CD14-positive monocyte (primary cell): ENCODE results near the gene UBE2J1. TPM values are rescaled to one million over a fixed set of nuclear protein-coding genes. Genes with fewer than 3 reads are reported as not detected.
A peak's percentile ranks its signal among the peaks of the same experiment; 100 is the strongest.

Experiments used
- DNase-seq, 3 donors: peaks; one replicate each; pipeline ENCODE4 v3.0.0-alpha.2; 2011 to 2022
- H2AFZ ChIP-seq: 2 replicates; pipeline ENCODE4 v1.6.0; 2012; ENCODE audit warnings: mild to moderate bottlenecking, low read depth, low read length, inconsistent platforms; ENCODE audit not compliant: insufficient read depth, poor library complexity, severe bottlenecking
- H3K27ac ChIP-seq, 2 donors: 1 replicate in 1 of 2; 2 replicates in 1 of 2; pipeline ENCODE4 v1.5.1; 2012 to 2013; ENCODE audit warnings: low read length in 2 of 2, control low read depth in 1 of 2, inconsistent platforms in 1 of 2, low read depth in 1 of 2, mild to moderate bottlenecking in 1 of 2
- H3K27me3 ChIP-seq, 2 donors: one replicate each; pipeline versions ENCODE4 v1.6.0 to v1.6.1; 2011 to 2013; ENCODE audit warnings: low read length in 2 of 2; ENCODE audit not compliant: control insufficient read depth in 2 of 2, insufficient read depth in 2 of 2
- H3K36me3 ChIP-seq, 2 donors: replicated peaks in 1 of 2; 1 replicate in 1 of 2; 2 replicates in 1 of 2; pipeline versions ENCODE4 v1.5.1 to v1.6.1; 2012 to 2013; ENCODE audit warnings: low read length in 2 of 2, control low read depth in 1 of 2, inconsistent platforms in 1 of 2, mild to moderate bottlenecking in 1 of 2; ENCODE audit not compliant: insufficient read depth in 2 of 2, control insufficient read depth in 1 of 2
- H3K4me1 ChIP-seq, 2 donors: 1 replicate in 1 of 2; 2 replicates in 1 of 2; pipeline versions ENCODE4 v1.5.1 to v1.6.1; 2012 to 2013; ENCODE audit warnings: low read length in 2 of 2, control low read depth in 1 of 2, inconsistent platforms in 1 of 2, mild to moderate bottlenecking in 1 of 2, moderate library complexity in 1 of 2; ENCODE audit not compliant: insufficient read depth in 2 of 2, control insufficient read depth in 1 of 2
- H3K4me2 ChIP-seq: replicated peaks from 2 replicates; pipeline ENCODE3; 2012; ENCODE audit warnings: low read length, moderate library complexity, mild to moderate bottlenecking; ENCODE audit not compliant: poor library complexity, severe bottlenecking; ENCODE audit errors: extremely low read depth
- H3K4me3 ChIP-seq, 3 experiments: fragments of 200-600 bp in 1 of 3; sonication (generic) in 1 of 3; replicated peaks in 1 of 3; 1 replicate in 2 of 3; 2 replicates in 1 of 3; pipeline ENCODE4 v1.5.1; 2011 to 2013; ENCODE audit warnings: low read length in 3 of 3, mild to moderate bottlenecking in 3 of 3, control low read depth in 2 of 3, low read depth in 2 of 3, inconsistent platforms in 1 of 3, moderate library complexity in 1 of 3
- H3K79me2 ChIP-seq: 2 replicates; pipeline ENCODE4 v1.6.0; 2012; ENCODE audit warnings: mild to moderate bottlenecking, control low read depth, inconsistent platforms, low read length, moderate library complexity; ENCODE audit not compliant: insufficient read depth
- H3K9ac ChIP-seq: 2 replicates; pipeline ENCODE4 v1.6.0; 2017; ENCODE audit warnings: low read length, mild to moderate bottlenecking; ENCODE audit not compliant: insufficient read depth, poor library complexity, severe bottlenecking
- H3K9me3 ChIP-seq, 2 donors: replicated peaks in 1 of 2; 1 replicate in 1 of 2; 2 replicates in 1 of 2; pipeline versions ENCODE4 v1.5.1 to v1.6.1; 2012 to 2013; ENCODE audit warnings: low read length in 2 of 2, control low read depth in 1 of 2; ENCODE audit not compliant: control insufficient read depth in 1 of 2, insufficient read depth in 1 of 2
- H4K20me1 ChIP-seq: 2 replicates; pipeline ENCODE4 v1.6.0; 2012; ENCODE audit warnings: mild to moderate bottlenecking, low read length, control low read depth, moderate library complexity; ENCODE audit not compliant: insufficient read depth
- H3K27ac Mint-ChIP-seq, 7 donors: one replicate each; pipeline ENCODE4 v1.8.0; 2020; ENCODE audit warnings: mild to moderate bottlenecking in 7 of 7, mixed read lengths in 7 of 7, moderate library complexity in 6 of 7, inconsistent platforms in 2 of 7
- H3K27me3 Mint-ChIP-seq, 3 donors: one replicate each; pipeline ENCODE4 v1.8.0; 2021 to 2022; ENCODE audit warnings: low read depth in 3 of 3, mild to moderate bottlenecking in 3 of 3, mixed read lengths in 3 of 3, moderate library complexity in 3 of 3, inconsistent platforms in 1 of 3
- H3K36me3 Mint-ChIP-seq, 2 donors: one replicate each; pipeline ENCODE4 v1.8.0; 2020; ENCODE audit warnings: mixed read lengths in 2 of 2, inconsistent platforms in 1 of 2, mild to moderate bottlenecking in 1 of 2
- H3K4me1 Mint-ChIP-seq: one replicate; pipeline ENCODE4 v1.8.0; 2020; ENCODE audit warnings: mild to moderate bottlenecking, mixed read lengths
- H3K4me3 Mint-ChIP-seq, 2 donors: one replicate each; pipeline ENCODE4 v1.8.0; 2020; ENCODE audit warnings: mild to moderate bottlenecking in 2 of 2, mixed read lengths in 2 of 2, moderate library complexity in 1 of 2
- H3K9me3 Mint-ChIP-seq, 7 donors: one replicate each; pipeline ENCODE4 v1.8.0; 2020 to 2022; ENCODE audit warnings: mixed read lengths in 7 of 7, mild to moderate bottlenecking in 6 of 7, moderate library complexity in 6 of 7, inconsistent platforms in 2 of 7
- WGBS: methylation state at CpG from one replicate; pipeline ENCODE4 v1.1.5; 2013; ENCODE audit warnings: missing lambda C conversion rate; ENCODE audit not compliant: insufficient coverage; 5-methylcytosine and 5-hydroxymethylcytosine counted together
- intact Hi-C, 2 donors: fragments of 100-400 bp; cut with micrococcal nuclease; formaldehyde crosslinking; loops; one replicate each; pipeline versions ENCODE4 v1.15.0 to v1.15.1; 2023
- polyA plus RNA-seq, 3 donors: library from polyadenylated mRNA; depleted of rRNA in 1 of 3; unstranded in 2 of 3; stranded (reverse) in 1 of 3; fragments of 300-500 nt in 2 of 3; fragments of >200 nt in 1 of 3; fragmentation: Illumina TruSeq in 2 of 3; gene quantifications; 1 replicate in 2 of 3; 2 replicates in 1 of 3; pipeline ENCODE4 v1.2.3, GENCODE V29; 2012 to 2021
- TF ChIP-seq, protein P1 (sequence below): fragments of 200-600 bp; IDR thresholded peaks from one replicate; pipeline ENCODE4 v1.8.0; 2022; ENCODE audit warnings: antibody characterized with exemption, mild to moderate bottlenecking

Gene UBE2J1
- polyA plus RNA-seq, 3 donors: 44.8 to 80.5 (median 66.1) TPM

DNA sequence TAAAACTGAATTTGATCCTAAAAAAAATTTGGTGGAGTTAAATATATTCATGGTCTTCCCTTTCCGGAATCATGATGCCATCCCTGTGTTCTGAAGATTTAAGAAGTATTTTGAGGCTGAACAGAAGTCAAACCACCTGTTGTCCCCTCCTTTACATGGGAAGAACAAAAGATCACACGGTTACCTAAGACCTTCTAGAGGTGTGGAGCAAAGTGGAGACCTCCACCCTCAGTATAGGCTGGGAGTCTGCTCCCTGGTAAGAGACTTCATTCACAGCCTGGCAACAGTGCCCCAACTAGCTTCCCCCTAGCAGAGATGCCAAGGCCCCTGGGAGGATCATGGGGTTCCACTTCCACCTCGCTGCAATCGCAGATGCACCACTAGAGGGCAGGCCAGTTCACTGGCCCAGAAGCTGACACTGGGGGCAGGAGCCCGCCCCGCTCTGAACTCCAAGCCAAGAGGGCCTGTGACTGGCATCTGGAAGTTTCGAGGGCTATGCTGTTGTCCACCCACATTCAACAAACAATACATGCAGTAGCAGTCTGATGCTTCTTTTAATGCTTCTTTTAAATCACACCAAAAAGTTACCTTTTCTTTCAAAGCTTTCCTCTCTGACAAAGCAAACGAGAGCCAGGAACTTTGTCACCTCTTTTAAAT is 19.5 kb upstream of the UBE2J1 start:
- intact Hi-C loops: loop anchor here in 1 of 2 donors (5.0 kb wide), 2 partner anchors 40 to 240 kb away; partner anchors contain the start of gene RRAGD
- Histone ChIP-seq H3K27me3 (no peaks in the 10 kb centered on the region), H3K4me1 (peaks cover 17 to 24% of the 10 kb centered on the region in 2 donors), H3K4me2 (no peak overlapping the region), H2AFZ (peak overlapping the region; percentile 39), H3K36me3 (peaks cover 0 to 5% of the 10 kb centered on the region in 2 donors), H3K79me2 (no peaks in the 10 kb centered on the region), H3K27ac (peak overlapping the region in 1 of 2 donors; percentile 24), H3K4me3 (no peak overlapping the region), H3K9me3 (no peaks in the 10 kb centered on the region), H4K20me1 (no peaks in the 10 kb centered on the region), H3K9ac (no peak overlapping the region)
- H3K4me1 Mint-ChIP-seq: peaks cover 36% of the 10 kb centered on the region
- H3K27me3 Mint-ChIP-seq: no peaks in the 10 kb centered on the region
- no peaks in the 10 kb centered on the region for H3K9me3 Mint-ChIP-seq
- H3K36me3 Mint-ChIP-seq: peaks cover 13 to 17% of the 10 kb centered on the region in 2 donors
- DNase-seq: peak; percentile 76 to 83 (median 81)
- TF ChIP-seq, protein P1, sequence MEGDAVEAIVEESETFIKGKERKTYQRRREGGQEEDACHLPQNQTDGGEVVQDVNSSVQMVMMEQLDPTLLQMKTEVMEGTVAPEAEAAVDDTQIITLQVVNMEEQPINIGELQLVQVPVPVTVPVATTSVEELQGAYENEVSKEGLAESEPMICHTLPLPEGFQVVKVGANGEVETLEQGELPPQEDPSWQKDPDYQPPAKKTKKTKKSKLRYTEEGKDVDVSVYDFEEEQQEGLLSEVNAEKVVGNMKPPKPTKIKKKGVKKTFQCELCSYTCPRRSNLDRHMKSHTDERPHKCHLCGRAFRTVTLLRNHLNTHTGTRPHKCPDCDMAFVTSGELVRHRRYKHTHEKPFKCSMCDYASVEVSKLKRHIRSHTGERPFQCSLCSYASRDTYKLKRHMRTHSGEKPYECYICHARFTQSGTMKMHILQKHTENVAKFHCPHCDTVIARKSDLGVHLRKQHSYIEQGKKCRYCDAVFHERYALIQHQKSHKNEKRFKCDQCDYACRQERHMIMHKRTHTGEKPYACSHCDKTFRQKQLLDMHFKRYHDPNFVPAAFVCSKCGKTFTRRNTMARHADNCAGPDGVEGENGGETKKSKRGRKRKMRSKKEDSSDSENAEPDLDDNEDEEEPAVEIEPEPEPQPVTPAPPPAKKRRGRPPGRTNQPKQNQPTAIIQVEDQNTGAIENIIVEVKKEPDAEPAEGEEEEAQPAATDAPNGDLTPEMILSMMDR: peak; percentile 97
- H3K4me3 Mint-ChIP-seq: peak overlapping the region in 1 of 2 donors; percentile 64
- peak overlapping the region in 1 of 7 donors; percentile 37 for H3K27ac Mint-ChIP-seq
- 3% methylated on average over 5 of the region's 8 CpGs for WGBS

DNA sequence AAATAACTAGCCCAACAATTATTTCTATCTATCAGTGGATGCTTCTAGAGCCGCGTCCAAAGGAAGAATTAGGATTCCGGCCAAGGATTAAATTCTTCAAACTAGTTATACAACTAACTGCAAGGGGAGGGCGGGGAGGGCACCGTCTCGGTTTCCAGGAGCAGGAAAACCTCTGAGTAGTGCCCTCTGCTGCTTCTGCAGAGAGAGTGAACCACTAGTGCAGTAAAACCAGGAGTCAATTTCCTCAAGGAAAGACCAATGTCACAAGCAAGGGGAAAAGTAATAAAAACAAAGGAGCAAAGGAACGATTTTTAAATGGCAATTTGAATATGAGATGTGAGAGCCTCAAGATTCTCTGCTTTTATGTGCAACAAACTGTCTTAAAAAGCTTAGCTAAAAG is 16.5 kb upstream of the UBE2J1 start:
- whole genome bisulfite sequencing: 8% methylated on average over 5 of the region's 7 CpGs
- H3K9me3 Mint-ChIP-seq: no peaks in the 10 kb centered on the region
- H3K4me1 Mint-ChIP-seq: peaks cover 21% of the 10 kb centered on the region
- no peak for DNase-seq
- H3K36me3 Mint-ChIP-seq: peaks cover 15 to 22% of the 10 kb centered on the region in 2 donors
- Histone ChIP-seq H3K4me2 (no peak overlapping the region), H4K20me1 (no peaks in the 10 kb centered on the region), H3K79me2 (no peaks in the 10 kb centered on the region), H3K4me1 (peaks cover 10 to 17% of the 10 kb centered on the region in 2 donors), H3K27ac (no peak overlapping the region), H3K4me3 (no peak overlapping the region), H3K9me3 (no peaks in the 10 kb centered on the region), H3K9ac (no peak overlapping the region), H2AFZ (no peak overlapping the region), H3K27me3 (no peaks in the 10 kb centered on the region), H3K36me3 (peaks cover 0 to 11% of the 10 kb centered on the region in 2 donors)
- no peak overlapping the region for H3K27ac Mint-ChIP-seq
- intact Hi-C loops: loop anchor here in 1 of 2 donors (2.0 kb wide), 1 partner anchor 240 kb away; no protein-coding TSS in a partner anchor
- no peak overlapping the region for H3K4me3 Mint-ChIP-seq
- no peaks in the 10 kb centered on the region for H3K27me3 Mint-ChIP-seq
- TF ChIP-seq, protein P1: no peak
